T-helper 1 cell (primary cell): ENCODE results near the gene EIF4H.
A peak's percentile ranks its signal among the peaks of the same experiment; 100 is the strongest.
"Not testable (repeated sequence)": the region's sequence is repeated elsewhere in the genome, so short reads cannot be mapped to it uniquely, and the experiment has no call there.

Source experiments
- DNase-seq, 5 donors: peaks; one replicate each; pipeline ENCODE4 v3.0.0-alpha.2; 2012 to 2020

Gene EIF4H

GRCh38 chr7:74199551-74200355, 25.6 kb downstream of the EIF4H start:
- DNase-seq = no peak

- no peak for DNase-seq
Observed at GRCh38 chr7:74202841-74203556, 28.8 kb downstream of the EIF4H start.

- no peak for DNase-seq
Observed at GRCh38 chr7:74203956-74204618, 29.9 kb downstream of the EIF4H start.

- DNase-seq = not testable (repeated sequence)
Observed at GRCh38 chr7:74206052-74206451, 31.9 kb downstream of the EIF4H start.

- DNase-seq = peak; percentile 50 to 75 (median 67)
Observed at GRCh38 chr7:74206589-74207120, 32.5 kb downstream of the EIF4H start.

- no peak for DNase-seq
Observed at GRCh38 chr7:74207586-74207985, 33.4 kb downstream of the EIF4H start.

- DNase-seq = not testable (repeated sequence)
Observed at GRCh38 chr7:74208241-74208640, 34.1 kb downstream of the EIF4H start.

- no peak for DNase-seq
Observed at GRCh38 chr7:74212661-74213060, 38.5 kb downstream of the EIF4H start.

GRCh38 chr7:74214816-74215630, 40.9 kb downstream of the EIF4H start:
- DNase-seq = no peak

- DNase-seq = no peak
Observed at GRCh38 chr7:74215921-74216320, 41.8 kb downstream of the EIF4H start.

GRCh38 chr7:74216361-74216761, 42.2 kb downstream of the EIF4H start:
- DNase-seq = no peak

GRCh38 chr7:74217455-74218342, 43.5 kb downstream of the EIF4H start:
- DNase-seq = peak in 1 of 5 donors; percentile 63

- no peak for DNase-seq
Observed at GRCh38 chr7:74218343-74218698, 44.2 kb downstream of the EIF4H start.

GRCh38 chr7:74219416-74219815, 45.3 kb downstream of the EIF4H start:
- no peak for DNase-seq

- DNase-seq = no peak
Observed at GRCh38 chr7:74220229-74220628, 46.1 kb downstream of the EIF4H start.

GRCh38 chr7:74221713-74222112, 47.6 kb downstream of the EIF4H start:
- DNase-seq = no peak

GRCh38 chr7:74222851-74223710, 48.9 kb downstream of the EIF4H start:
- DNase-seq = no peak

GRCh38 chr7:74223711-74224510, 49.8 kb downstream of the EIF4H start:
- no peak for DNase-seq

- DNase-seq = no peak
Observed at GRCh38 chr7:74224511-74224832, 50.3 kb downstream of the EIF4H start.

GRCh38 chr7:74224907-74225306, 50.8 kb downstream of the EIF4H start:
- DNase-seq = not testable (repeated sequence)
